HepG2 (cell line): ENCODE measurements around the gene FAM181A. TPM values are rescaled to one million over a fixed set of nuclear protein-coding genes. Genes with fewer than 3 reads are reported as not detected.

Experiments used
- ELF1 ChIP-seq: sonication (generic); formaldehyde crosslinking; IDR thresholded peaks from 2 replicates; pipeline ENCODE4 v1.4.0; 2020; ENCODE audit warnings: missing genetic modification reagents
- ELF3 ChIP-seq: IDR thresholded peaks from 2 replicates; pipeline ENCODE4 v1.6.1; 2016; ENCODE audit warnings: missing genetic modification reagents, missing compliant biosample characterization
- FOXK2 ChIP-seq: fragments of 450-650 bp; IDR thresholded peaks from 2 replicates; pipeline ENCODE4 v1.6.1; 2016
- GATA4 ChIP-seq: sonication (generic); IDR thresholded peaks from 2 replicates; pipeline ENCODE4 v1.6.1; 2016; ENCODE audit warnings: antibody characterized with exemption, low read depth, borderline replicate concordance
- NR2C2 ChIP-seq: sonication (generic); formaldehyde crosslinking; IDR thresholded peaks from 2 replicates; pipeline ENCODE4 v1.4.0; 2020; ENCODE audit warnings: missing genetic modification reagents, mild to moderate bottlenecking, moderate library complexity, borderline replicate concordance
- REL ChIP-seq: sonication (generic); formaldehyde crosslinking; conservative IDR thresholded peaks from 2 replicates; pipeline ENCODE4 v1.8.0; 2022; ENCODE audit warnings: mild to moderate bottlenecking, missing genetic modification reagents, moderate library complexity
- SALL2 ChIP-seq: sonication (generic); formaldehyde crosslinking; IDR thresholded peaks from 2 replicates; pipeline ENCODE4 v1.8.1; 2023; ENCODE audit warnings: mild to moderate bottlenecking, missing genetic modification reagents, inconsistent platforms
- ZFP82 ChIP-seq: sonication (generic); formaldehyde crosslinking; IDR thresholded peaks from 2 replicates; pipeline ENCODE4 v1.5.1; 2020; ENCODE audit warnings: mild to moderate bottlenecking, missing genetic modification reagents, borderline replicate concordance
- ZFYVE20 ChIP-seq: sonication (generic); formaldehyde crosslinking; IDR thresholded peaks from 2 replicates; pipeline ENCODE4 v1.8.0; 2023; ENCODE audit warnings: low read depth, mild to moderate bottlenecking, moderate library complexity, missing genetic modification reagents, borderline replicate concordance
- ZNF354B ChIP-seq: sonication (generic); formaldehyde crosslinking; IDR thresholded peaks from 2 replicates; pipeline ENCODE4 v1.8.0; 2022; ENCODE audit warnings: mild to moderate bottlenecking, missing genetic modification reagents
- ZNF572 ChIP-seq: sonication (generic); formaldehyde crosslinking; IDR thresholded peaks from 2 replicates; pipeline ENCODE4 v1.5.1; 2020; ENCODE audit warnings: mild to moderate bottlenecking, missing genetic modification reagents
- polyA plus RNA-seq, 8 experiments: library from polyadenylated mRNA; depleted of rRNA in 3 of 8; stranded (reverse) in 7 of 8; unstranded in 1 of 8; fragments of >200 nt; fragmentation: Illumina TruSeq in 4 of 8; extraction: Trizol in 4 of 8; gene quantifications; 2 replicates each; pipeline versions ENCODE4 v1.2.1 to v1.2.3, GENCODE V29; 2011 to 2016; ENCODE audit warnings: low read depth in 4 of 8, missing spikeins in 1 of 8, mixed read lengths in 1 of 8; ENCODE audit not compliant: insufficient read depth in 1 of 8
- total RNA-seq, 5 experiments: library from RNA; depleted of rRNA; stranded (reverse); fragments of >200 nt; fragmentation: Illumina TruSeq; extraction: Trizol; gene quantifications; 2 replicates each; pipeline ENCODE4 v1.2.3, GENCODE V29; 2016; ENCODE audit warnings: low read depth in 1 of 5
- TF ChIP-seq, protein P1 (sequence below): sonication (generic); formaldehyde crosslinking; IDR thresholded peaks from 2 replicates; pipeline ENCODE4 v1.4.0; 2020; ENCODE audit warnings: missing genetic modification reagents, borderline replicate concordance
- TF ChIP-seq, protein P2 (sequence below): sonication (generic); formaldehyde crosslinking; IDR thresholded peaks from 2 replicates; pipeline ENCODE4 v1.5.1; 2020; ENCODE audit warnings: missing genetic modification reagents, mild to moderate bottlenecking, borderline replicate concordance
- TF ChIP-seq, protein P3 (sequence below): sonication (generic); formaldehyde crosslinking; conservative IDR thresholded peaks from 2 replicates; pipeline ENCODE4 v1.8.0; 2022; ENCODE audit warnings: missing genetic modification reagents
- TF ChIP-seq, protein P4 (sequence below): sonication (generic); formaldehyde crosslinking; IDR thresholded peaks from 2 replicates; pipeline ENCODE4 v1.8.0; 2022; ENCODE audit warnings: mild to moderate bottlenecking, missing genetic modification reagents, borderline replicate concordance
- TF ChIP-seq, protein P5 (sequence below): sonication (generic); formaldehyde crosslinking; IDR thresholded peaks from 2 replicates; pipeline ENCODE4 v1.8.0; 2022; ENCODE audit warnings: mild to moderate bottlenecking, missing genetic modification reagents, moderate library complexity

FAM181A gene
- total and polyA plus RNA-seq, 2 of the 13 experiments (the other 11 are each of a cell fraction or from before 2014, with no cell fraction given) = 1.1 to 1.5 TPM

DNA sequence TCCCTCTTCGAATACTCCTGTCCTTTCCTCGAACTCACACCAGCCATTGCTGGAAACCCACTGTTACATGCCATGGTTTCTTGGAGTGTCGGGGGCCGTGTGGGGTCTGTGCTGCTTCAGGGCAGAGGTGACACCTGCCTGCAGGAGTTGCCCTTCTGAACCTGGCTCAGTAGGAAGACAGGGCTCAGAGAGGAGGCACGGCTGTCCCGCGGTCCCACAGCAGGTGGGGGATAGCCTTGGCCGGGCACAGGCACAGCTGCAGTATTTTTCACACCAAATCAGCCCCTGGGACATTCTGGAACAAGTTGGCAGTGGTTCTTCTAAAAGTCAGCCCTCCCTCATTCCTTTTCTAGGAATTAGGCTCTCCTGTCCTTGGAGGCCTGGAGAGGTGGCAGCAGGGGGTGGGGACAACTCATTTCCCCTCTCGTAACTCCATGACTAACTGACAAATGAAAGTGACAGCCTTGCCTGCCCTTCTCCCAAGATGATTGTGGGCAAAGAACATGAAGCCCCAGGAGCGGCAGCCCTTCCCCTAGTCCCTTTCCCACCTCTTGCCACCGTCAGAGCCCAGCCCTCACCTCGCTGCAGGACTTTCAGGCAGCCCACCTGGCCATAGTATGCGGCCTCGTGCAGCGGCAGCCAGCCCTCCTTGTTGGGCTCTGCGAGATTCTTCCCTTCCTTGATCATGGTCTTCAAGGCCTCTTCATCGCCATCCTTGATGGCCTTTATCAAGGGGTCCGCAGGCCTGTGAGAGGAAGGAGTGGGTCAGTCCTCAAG lies 26.8 kb downstream of the FAM181A start (continued):
- TF ChIP-seq, protein P1, sequence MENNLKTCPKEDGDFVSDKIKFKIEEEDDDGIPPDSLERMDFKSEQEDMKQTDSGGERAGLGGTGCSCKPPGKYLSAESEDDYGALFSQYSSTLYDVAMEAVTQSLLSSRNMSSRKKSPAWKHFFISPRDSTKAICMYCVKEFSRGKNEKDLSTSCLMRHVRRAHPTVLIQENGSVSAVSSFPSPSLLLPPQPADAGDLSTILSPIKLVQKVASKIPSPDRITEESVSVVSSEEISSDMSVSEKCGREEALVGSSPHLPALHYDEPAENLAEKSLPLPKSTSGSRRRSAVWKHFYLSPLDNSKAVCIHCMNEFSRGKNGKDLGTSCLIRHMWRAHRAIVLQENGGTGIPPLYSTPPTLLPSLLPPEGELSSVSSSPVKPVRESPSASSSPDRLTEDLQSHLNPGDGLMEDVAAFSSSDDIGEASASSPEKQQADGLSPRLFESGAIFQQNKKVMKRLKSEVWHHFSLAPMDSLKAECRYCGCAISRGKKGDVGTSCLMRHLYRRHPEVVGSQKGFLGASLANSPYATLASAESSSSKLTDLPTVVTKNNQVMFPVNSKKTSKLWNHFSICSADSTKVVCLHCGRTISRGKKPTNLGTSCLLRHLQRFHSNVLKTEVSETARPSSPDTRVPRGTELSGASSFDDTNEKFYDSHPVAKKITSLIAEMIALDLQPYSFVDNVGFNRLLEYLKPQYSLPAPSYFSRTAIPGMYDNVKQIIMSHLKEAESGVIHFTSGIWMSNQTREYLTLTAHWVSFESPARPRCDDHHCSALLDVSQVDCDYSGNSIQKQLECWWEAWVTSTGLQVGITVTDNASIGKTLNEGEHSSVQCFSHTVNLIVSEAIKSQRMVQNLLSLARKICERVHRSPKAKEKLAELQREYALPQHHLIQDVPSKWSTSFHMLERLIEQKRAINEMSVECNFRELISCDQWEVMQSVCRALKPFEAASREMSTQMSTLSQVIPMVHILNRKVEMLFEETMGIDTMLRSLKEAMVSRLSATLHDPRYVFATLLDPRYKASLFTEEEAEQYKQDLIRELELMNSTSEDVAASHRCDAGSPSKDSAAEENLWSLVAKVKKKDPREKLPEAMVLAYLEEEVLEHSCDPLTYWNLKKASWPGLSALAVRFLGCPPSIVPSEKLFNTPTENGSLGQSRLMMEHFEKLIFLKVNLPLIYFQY (CRISPR knock-in tag) = no peak
- TF ChIP-seq, protein P2, sequence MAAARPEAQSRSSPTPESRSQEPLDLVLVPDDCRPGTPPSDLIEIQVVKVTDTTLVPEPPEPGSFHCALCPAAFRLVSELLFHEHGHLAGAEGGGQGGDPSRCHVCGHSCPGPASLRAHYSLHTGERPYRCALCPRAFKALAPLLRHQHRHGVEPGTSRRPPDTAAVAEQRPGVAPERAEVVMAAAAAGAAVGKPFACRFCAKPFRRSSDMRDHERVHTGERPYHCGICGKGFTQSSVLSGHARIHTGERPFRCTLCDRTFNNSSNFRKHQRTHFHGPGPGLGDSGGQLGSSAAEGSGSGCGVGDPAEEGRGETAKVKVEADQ (CRISPR knock-in tag) = no peak
- TF ChIP-seq ZNF572 (CRISPR knock-in tag) = 0 out of 2 replicates have a peak, but pooled peaks have one; percentile 54
- TF ChIP-seq FOXK2 = no peak
- TF ChIP-seq SALL2 (CRISPR knock-in tag) = no peak
- TF ChIP-seq ZNF354B = 0 out of 2 replicates have a peak, but pooled peaks have one; percentile 28
- no peak for TF ChIP-seq NR2C2 (CRISPR knock-in tag)
- TF ChIP-seq, protein P3, sequence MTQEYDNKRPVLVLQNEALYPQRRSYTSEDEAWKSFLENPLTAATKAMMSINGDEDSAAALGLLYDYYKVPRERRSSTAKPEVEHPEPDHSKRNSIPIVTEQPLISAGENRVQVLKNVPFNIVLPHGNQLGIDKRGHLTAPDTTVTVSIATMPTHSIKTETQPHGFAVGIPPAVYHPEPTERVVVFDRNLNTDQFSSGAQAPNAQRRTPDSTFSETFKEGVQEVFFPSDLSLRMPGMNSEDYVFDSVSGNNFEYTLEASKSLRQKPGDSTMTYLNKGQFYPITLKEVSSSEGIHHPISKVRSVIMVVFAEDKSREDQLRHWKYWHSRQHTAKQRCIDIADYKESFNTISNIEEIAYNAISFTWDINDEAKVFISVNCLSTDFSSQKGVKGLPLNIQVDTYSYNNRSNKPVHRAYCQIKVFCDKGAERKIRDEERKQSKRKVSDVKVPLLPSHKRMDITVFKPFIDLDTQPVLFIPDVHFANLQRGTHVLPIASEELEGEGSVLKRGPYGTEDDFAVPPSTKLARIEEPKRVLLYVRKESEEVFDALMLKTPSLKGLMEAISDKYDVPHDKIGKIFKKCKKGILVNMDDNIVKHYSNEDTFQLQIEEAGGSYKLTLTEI (CRISPR knock-in tag) = no peak
- TF ChIP-seq ELF1 (CRISPR knock-in tag) = no peak
- no peak for TF ChIP-seq GATA4
- TF ChIP-seq, protein P4, sequence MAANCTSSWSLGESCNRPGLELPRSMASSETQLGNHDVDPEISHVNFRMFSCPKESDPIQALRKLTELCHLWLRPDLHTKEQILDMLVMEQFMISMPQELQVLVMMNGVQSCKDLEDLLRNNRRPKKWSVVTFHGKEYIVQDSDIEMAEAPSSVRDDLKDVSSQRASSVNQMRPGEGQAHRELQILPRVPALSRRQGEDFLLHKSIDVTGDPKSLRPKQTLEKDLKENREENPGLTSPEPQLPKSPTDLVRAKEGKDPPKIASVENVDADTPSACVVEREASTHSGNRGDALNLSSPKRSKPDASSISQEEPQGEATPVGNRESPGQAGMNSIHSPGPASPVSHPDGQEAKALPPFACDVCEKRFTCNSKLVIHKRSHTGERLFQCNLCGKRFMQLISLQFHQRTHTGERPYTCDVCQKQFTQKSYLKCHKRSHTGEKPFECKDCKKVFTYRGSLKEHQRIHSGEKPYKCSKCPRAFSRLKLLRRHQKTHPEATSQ (CRISPR knock-in tag) = no peak
- TF ChIP-seq ZFYVE20 (CRISPR knock-in tag) = no peak
- no peak for TF ChIP-seq ZFP82
- no peak for TF ChIP-seq REL
- no peak for TF ChIP-seq ELF3 (CRISPR knock-in tag)
- TF ChIP-seq, protein P5, sequence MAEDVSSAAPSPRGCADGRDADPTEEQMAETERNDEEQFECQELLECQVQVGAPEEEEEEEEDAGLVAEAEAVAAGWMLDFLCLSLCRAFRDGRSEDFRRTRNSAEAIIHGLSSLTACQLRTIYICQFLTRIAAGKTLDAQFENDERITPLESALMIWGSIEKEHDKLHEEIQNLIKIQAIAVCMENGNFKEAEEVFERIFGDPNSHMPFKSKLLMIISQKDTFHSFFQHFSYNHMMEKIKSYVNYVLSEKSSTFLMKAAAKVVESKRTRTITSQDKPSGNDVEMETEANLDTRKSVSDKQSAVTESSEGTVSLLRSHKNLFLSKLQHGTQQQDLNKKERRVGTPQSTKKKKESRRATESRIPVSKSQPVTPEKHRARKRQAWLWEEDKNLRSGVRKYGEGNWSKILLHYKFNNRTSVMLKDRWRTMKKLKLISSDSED (CRISPR knock-in tag) = no peak
